Testis (tissue), 2 donors: ENCODE measurements around the gene OR11A1.

ENCODE experiments used
- CTCF ChIP-seq, 3 experiments: fragments of 450-650 bp in 2 of 3; fragments of 200-600 bp in 1 of 3; sonication (generic) in 1 of 3; IDR thresholded peaks; one replicate each; pipeline ENCODE4 v1.5.1; 2016 to 2019; ENCODE audit warnings: antibody characterized with exemption in 3 of 3, mild to moderate bottlenecking in 2 of 3, moderate library complexity in 1 of 3
- POLR2A ChIP-seq: fragments of 450-650 bp; IDR thresholded peaks from one replicate; pipeline ENCODE4 v1.6.1; 2017; ENCODE audit warnings: antibody characterized with exemption, mild to moderate bottlenecking, moderate library complexity

- TF ChIP-seq CTCF (IDR thresholded peaks at IDR 0.05) (no peak), POLR2A (no peak)
Measured at GRCh38 chr6:29465801-29466200, 8.9 kb upstream of the OR11A1 start.
